NB4 (cell line): Measurements from ENCODE around the gene ADGRL3.

Source experiments
- CTCF ChIP-seq: IDR thresholded peaks from one replicate; pipeline ENCODE4 v1.5.1; 2012; ENCODE audit warnings: low read depth, low read length
- TF ChIP-seq, protein P1 (sequence below): IDR thresholded peaks from 2 replicates; pipeline ENCODE4 v1.6.1; 2011; ENCODE audit warnings: low read depth, low read length

GRCh38 chr4:62030958-62031357 lies 830.8 kb downstream of the ADGRL3 start:
- no peak for TF ChIP-seq CTCF
- TF ChIP-seq, protein P1, sequence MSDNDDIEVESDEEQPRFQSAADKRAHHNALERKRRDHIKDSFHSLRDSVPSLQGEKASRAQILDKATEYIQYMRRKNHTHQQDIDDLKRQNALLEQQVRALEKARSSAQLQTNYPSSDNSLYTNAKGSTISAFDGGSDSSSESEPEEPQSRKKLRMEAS: no peak
